Esophagus squamous epithelium (tissue), 4 donors: Measurements from ENCODE around the gene OR2H1.

Experiments used
- CTCF ChIP-seq, 6 experiments: fragments of 450-650 bp in 4 of 6; fragments of 200-600 bp in 2 of 6; sonication (generic) in 2 of 6; IDR thresholded peaks; one replicate each; pipeline ENCODE4 v1.5.1; 2016 to 2019; ENCODE audit warnings: antibody characterized with exemption in 6 of 6, mild to moderate bottlenecking in 4 of 6, moderate library complexity in 4 of 6
- POLR2A ChIP-seq, 4 donors: fragments of 450-650 bp; IDR thresholded peaks; one replicate each; pipeline ENCODE4 v1.6.1; 2017; ENCODE audit warnings: antibody characterized with exemption in 4 of 4, mild to moderate bottlenecking in 4 of 4, moderate library complexity in 3 of 4

GRCh38 chr6:29487660-29488059 lies 30.7 kb downstream of the OR2H1 start, which contains the start of gene MAS1L:
- no peak for TF ChIP-seq POLR2A (IDR thresholded peaks at IDR 0.05)
- no peak for TF ChIP-seq CTCF (IDR thresholded peaks at IDR 0.05)
